Renal cortex interstitium (tissue), 11 donors: ENCODE measurements around the gene ZBTB46. TPM values are rescaled to one million over a fixed set of nuclear protein-coding genes. Genes with fewer than 3 reads are reported as not detected.

Experiments
- DNase-seq, 11 donors: peaks; one replicate each; pipeline ENCODE4 v3.0.0-alpha.2; 2013; ENCODE audit warnings: low read depth in 9 of 11, low spot score in 4 of 11; ENCODE audit errors: extremely low read depth in 1 of 11
- polyA plus RNA-seq, 3 donors: library from polyadenylated mRNA; unstranded; fragments of 120-200 nt; gene quantifications; one replicate each; pipeline ENCODE4 v1.2.1, GENCODE V29; 2013; ENCODE audit not compliant: insufficient read length in 3 of 3

Gene ZBTB46
- polyA plus RNA-seq, 3 donors, result 15.5 to 20.0 (median 19.2) TPM

DNA sequence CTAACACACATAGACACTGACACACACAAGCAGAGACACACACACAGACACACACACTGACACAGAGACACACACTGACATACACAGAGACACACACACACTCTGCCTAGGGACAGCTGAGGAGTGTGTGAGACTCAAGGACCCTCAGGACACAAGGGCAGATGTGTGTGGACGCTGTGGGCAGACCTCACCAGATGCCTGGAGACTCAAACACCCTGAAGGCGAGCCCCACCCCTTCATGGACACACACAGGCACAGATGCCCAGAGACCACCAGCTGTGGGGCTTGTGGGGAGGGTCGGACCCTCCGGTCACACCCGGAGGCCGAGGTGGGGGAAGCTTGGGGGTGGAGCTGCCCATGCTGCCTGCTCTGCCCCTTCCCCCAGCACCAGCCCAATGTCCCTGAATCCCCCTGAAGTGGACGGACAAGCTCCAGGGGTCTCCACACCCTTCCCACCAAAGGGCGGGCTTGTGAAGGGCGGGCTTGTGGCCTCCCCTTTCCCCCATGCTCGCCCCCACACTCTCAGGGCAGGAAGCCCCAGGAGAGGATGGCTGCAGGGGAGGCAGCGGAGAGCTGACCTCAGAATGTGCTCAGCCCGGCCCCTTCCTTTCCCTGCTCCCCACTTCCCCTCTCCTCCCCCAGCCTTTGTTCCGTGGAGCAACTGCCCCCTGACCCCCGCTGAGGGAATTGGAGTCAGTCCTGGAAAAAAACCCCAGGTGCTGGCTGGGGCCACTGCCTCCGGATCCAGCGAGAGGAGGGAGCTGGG, 16.4 kb upstream of the ZBTB46 start:
- no peak for DNase-seq

GRCh38 chr20:63846888-63847236, 15.8 kb upstream of the ZBTB46 start:
- DNase-seq, result no peak

- DNase-seq, result peak in 3 of 11 donors; percentile 72 to 83 (median 72)
Measured at GRCh38 chr20:63846128-63846771, 15.2 kb upstream of the ZBTB46 start.

GRCh38 chr20:63844511-63844991, 13.5 kb upstream of the ZBTB46 start:
- DNase-seq, result no peak

DNA sequence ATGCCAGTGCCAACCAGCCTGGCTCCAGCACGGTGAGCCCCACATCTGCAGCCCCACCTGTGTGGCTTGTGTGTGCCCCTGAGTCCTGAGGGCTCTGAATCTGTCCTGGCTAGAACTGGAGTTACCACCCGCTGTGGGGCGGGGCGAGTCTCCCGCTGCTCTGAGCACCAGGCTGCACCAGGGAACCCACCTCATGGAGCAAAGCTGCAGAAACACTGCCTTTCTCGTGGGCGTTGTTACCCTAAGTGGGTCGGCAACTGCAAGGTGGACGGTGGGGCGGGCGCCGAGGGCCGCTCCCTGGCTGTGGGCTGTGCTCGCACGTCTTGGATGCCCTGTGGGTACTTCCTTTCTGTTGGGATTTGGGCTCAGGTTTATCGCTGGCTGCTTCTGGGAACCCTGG, 12.7 kb upstream of the ZBTB46 start:
- no peak for DNase-seq

GRCh38 chr20:63843222-63843621, 12.2 kb upstream of the ZBTB46 start:
- DNase-seq, result no peak

DNA sequence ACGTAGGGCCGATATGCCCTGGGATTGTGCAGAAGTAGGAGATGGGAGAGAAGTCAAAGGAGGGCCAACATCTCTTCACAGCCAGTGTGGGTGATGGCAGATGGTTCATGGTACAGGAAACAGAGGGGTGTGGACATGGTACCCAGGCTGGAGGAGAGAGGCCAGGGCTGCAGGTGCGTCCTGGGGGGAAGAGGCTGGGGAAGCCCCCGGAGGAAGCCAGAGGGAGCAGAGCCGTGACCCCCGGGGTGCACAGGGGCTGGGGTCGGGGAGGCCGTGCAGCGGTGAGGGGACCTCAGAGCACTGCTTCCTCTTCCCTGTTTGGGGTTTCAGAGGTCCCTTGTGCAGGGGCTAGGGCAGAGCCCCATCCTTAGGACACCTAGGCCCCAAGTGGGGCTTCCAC, 11.2 kb upstream of the ZBTB46 start:
- no peak for DNase-seq

DNA sequence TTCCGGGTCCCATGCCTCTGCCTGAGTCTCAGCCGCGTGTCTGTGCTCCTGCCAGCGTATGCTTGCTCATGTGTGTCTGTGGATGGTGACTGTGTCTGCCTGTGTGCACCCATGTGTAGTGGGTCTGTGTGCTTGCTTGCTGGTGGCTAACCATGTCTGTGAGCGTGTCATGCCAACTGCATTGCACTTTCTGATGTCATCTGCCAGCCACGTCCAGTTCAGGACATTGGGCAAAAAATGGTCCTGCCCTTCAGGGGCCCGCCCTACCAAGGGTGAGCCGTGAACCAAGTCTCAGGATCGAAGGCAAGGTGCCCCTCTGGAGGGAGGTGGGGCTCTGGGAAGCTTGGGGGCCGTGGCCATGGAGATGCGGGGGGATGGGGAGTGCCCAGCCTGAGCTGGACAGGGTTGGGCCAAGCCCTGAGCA, 9.4 kb upstream of the ZBTB46 start:
- no peak for DNase-seq

GRCh38 chr20:63839620-63840019, 8.6 kb upstream of the ZBTB46 start:
- DNase-seq, result no peak

DNA sequence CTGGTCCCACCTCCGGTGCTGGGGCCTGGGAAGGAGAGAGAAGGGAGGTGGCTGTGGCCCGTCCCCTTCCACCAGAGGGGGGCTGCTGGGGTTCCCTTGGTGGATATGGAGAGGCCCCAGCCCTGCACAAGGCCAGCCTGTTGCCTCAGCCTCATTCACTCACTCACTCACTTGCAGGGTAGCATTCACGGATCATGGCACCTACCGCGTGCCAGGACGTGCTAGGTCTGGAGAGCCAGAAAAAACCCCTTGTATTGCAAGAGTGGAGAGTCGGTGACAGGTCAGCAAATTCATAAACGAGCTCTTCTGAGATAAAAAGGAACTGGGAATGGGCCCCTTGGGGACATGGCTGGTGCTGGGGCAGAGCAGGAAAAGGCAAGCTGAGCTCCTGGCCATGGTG, 6.4 kb upstream of the ZBTB46 start:
- no peak for DNase-seq

GRCh38 chr20:63836458-63837344, 5.6 kb upstream of the ZBTB46 start:
- no peak for DNase-seq

DNA sequence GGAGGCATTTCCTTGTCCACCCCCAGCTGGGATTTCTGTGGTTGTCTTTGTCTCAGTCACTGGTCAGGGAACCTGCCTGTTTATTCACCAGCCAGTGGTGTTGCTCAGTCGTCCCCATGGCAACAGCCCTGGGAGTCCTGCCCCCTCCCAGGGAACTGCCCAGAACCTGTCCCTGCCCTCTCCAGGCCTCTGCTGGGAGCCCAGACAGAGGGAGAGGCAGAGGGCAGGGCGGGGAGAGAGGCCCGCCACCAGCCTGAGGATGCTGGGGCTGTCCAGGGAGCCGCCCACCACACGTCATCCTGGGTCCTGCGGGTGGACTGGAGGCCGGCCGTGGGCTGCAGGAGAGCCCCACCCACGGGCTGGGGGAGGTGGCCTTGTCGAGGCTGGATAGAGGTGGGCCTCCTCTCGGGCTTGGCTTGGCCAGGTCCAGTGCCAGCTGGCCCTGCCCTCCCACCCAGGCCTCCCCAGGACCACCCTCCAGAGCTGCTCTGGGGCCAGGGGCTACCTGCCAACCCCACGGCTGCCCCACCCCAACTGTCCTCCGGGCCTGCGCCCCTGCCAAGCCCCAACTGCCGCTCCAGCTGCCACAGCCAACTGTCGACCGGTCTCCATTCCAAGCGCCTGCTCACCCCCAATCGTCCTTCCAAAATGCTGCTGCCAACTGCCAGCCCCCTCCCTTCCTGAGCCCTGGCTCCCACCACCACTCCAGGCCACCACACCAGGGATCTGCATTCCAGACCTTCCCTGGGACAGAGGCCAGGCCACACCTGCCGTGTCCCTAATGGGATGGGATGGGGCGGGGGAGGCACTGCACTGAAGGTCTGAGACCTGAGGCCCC, 4.2 kb upstream of the ZBTB46 start:
- peak in 7 of 11 donors; percentile 81 to 93 (median 89) for DNase-seq

DNA sequence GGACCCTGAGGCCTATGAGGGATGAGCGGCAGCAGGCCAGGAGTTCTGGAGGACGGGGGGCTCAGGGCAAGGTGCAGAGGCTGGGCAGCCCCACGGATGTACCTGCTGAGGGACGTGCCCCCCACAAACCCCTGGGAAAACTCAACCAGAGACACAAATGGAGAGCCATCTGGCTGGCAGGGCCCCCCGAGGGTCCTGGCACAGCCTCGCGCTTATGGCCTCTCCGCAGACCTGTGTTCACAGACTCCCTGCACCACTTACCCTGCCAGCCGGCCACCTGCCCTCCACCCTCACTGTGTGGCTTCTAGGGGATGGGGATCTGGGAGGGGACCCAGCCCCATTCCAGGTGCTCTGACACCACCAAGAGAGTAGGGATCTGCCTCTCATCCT, 3.4 kb upstream of the ZBTB46 start:
- no peak for DNase-seq

GRCh38 chr20:63833776-63834490, 2.9 kb upstream of the ZBTB46 start:
- DNase-seq, result no peak

DNA sequence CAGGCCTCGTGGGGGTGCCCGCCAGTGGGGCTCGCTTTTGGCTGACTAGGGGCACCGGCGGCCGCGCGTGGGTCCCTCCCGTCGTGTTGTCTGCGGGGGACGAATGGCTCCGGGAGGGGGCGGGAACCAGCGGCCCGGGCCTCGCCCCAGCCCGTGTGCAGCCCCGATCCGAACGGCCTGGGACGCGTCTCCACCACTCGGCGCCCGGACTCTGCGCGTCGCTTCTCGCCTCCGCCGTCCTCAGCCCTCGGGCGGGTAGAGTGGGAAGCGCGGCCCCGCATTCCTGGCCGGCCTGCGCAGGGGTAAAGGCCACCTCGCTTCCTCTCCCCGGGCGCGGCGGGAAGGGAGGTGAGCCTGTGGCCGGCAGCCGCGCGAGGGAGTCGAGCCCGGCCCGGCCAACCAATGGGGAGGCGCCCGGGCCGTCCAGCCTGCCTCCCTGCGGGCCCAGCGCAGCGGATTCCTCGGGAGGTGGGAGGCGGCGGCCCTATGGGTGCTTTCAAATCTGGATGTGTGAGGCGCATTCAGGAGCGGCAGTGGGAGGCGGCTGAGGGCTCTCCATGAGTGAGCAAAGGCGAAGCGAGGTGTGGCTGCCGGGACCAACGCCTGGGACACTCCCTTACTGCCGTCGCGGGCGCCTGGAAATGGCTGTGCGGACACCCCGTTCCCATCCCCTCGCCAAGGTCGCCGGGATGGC, 1.1 kb upstream of the ZBTB46 start:
- DNase-seq, result no peak

GRCh38 chr20:63831646-63831992, 555 bp upstream of the ZBTB46 start:
- no peak for DNase-seq

GRCh38 chr20:63829945-63830835, 874 bp downstream of the ZBTB46 start:
- no peak for DNase-seq
